Dedifferentiated amniotic fluid mesenchymal stem cell (primary cell): Measurements from ENCODE around the gene BORCS5.

Experiments
- DNase-seq: peaks from one replicate; pipeline ENCODE4 v3.0.0-alpha.2; 2016; ENCODE audit errors: extremely low spot score

BORCS5 gene

GRCh38 chr12:12511895-12512711 lies 155.2 kb downstream of the BORCS5 start:
- DNase-seq, result no peak

- DNase-seq, result no peak
These were observed 156.6 kb downstream of the BORCS5 start for GRCh38 chr12:12513416-12514006.

- no peak for DNase-seq
These were observed 161.6 kb downstream of the BORCS5 start for GRCh38 chr12:12518464-12518845.

GRCh38 chr12:12518919-12519318 lies 162.0 kb downstream of the BORCS5 start:
- no peak for DNase-seq
